H9 (cell line): Measurements from ENCODE around the gene FHOD3. TPM values are rescaled to one million over a fixed set of nuclear protein-coding genes. Genes with fewer than 3 reads are reported as not detected.

Source experiments
- DNase-seq: peaks from one replicate; pipeline ENCODE4 v3.0.0-alpha.2; 2017
- H2AFZ ChIP-seq: one replicate; pipeline ENCODE4 v1.6.1; 2013; ENCODE audit warnings: mild to moderate bottlenecking, low read length, control low read depth, moderate library complexity
- H2AK5ac ChIP-seq: 2 replicates; pipeline ENCODE4 v1.6.1; 2013; ENCODE audit warnings: low read length, control low read depth, mixed read lengths; ENCODE audit not compliant: insufficient read length
- H2BK120ac ChIP-seq: one replicate; pipeline ENCODE4 v1.6.1; 2013; ENCODE audit warnings: low read depth, mild to moderate bottlenecking, low read length, control low read depth, inconsistent platforms; ENCODE audit not compliant: poor library complexity, severe bottlenecking
- H2BK12ac ChIP-seq: 2 replicates; pipeline ENCODE4 v1.6.1; 2013; ENCODE audit warnings: low read length, control low read depth, mixed read lengths, low read depth; ENCODE audit not compliant: insufficient read length
- H2BK15ac ChIP-seq: 2 replicates; pipeline ENCODE4 v1.6.1; 2013; ENCODE audit warnings: low read depth, low read length, control low read depth
- H2BK20ac ChIP-seq: one replicate; pipeline ENCODE4 v1.6.1; 2013; ENCODE audit warnings: low read depth, mild to moderate bottlenecking, low read length, control low read depth, inconsistent platforms; ENCODE audit not compliant: poor library complexity, severe bottlenecking
- H2BK5ac ChIP-seq: 2 replicates; pipeline ENCODE4 v1.6.1; 2013; ENCODE audit warnings: low read length, control low read depth, mixed read lengths; ENCODE audit not compliant: insufficient read length
- H3K14ac ChIP-seq: 2 replicates; pipeline ENCODE4 v1.6.1; 2013; ENCODE audit warnings: low read length, control low read depth; ENCODE audit not compliant: insufficient read depth
- H3K18ac ChIP-seq: 2 replicates; pipeline ENCODE4 v1.6.1; 2013; ENCODE audit warnings: low read depth, mild to moderate bottlenecking, mixed read lengths, low read length, control low read depth; ENCODE audit not compliant: insufficient read length
- H3K23ac ChIP-seq: 2 replicates; pipeline ENCODE4 v1.6.1; 2013; ENCODE audit warnings: low read length, control low read depth, mixed read lengths, low read depth; ENCODE audit not compliant: insufficient read length
- H3K23me2 ChIP-seq: 2 replicates; pipeline ENCODE4 v1.6.1; 2013; ENCODE audit warnings: low read depth, mild to moderate bottlenecking, mixed read lengths, low read length, control low read depth; ENCODE audit not compliant: insufficient read length, poor library complexity, severe bottlenecking
- H3K27ac ChIP-seq: 2 replicates; pipeline ENCODE4 v1.5.1; 2013; ENCODE audit warnings: low read length, control low read depth, mixed read lengths, low read depth; ENCODE audit not compliant: insufficient read length
- H3K27me3 ChIP-seq: 2 replicates; pipeline ENCODE4 v1.6.1; 2013; ENCODE audit warnings: low read length, control low read depth, inconsistent platforms; ENCODE audit not compliant: insufficient read depth
- H3K4ac ChIP-seq: 2 replicates; pipeline ENCODE4 v1.6.1; 2013; ENCODE audit warnings: low read depth, mild to moderate bottlenecking, control low read depth, inconsistent platforms, low read length, moderate library complexity
- H3K4me1 ChIP-seq: 2 replicates; pipeline ENCODE4 v1.6.1; 2013; ENCODE audit warnings: low read length, control low read depth, inconsistent platforms; ENCODE audit not compliant: insufficient read depth
- H3K4me2 ChIP-seq: 2 replicates; pipeline ENCODE4 v1.6.1; 2013; ENCODE audit warnings: low read length, control low read depth, mixed read lengths; ENCODE audit not compliant: insufficient read length, insufficient read depth
- H3K56ac ChIP-seq: 2 replicates; pipeline ENCODE4 v1.6.1; 2013; ENCODE audit warnings: low read depth, mild to moderate bottlenecking, mixed read lengths, low read length, control low read depth; ENCODE audit not compliant: insufficient read length
- H3K79me1 ChIP-seq: 2 replicates; pipeline ENCODE4 v1.6.1; 2013; ENCODE audit warnings: low read depth, mild to moderate bottlenecking, moderate library complexity, low read length, control low read depth, inconsistent platforms; ENCODE audit not compliant: insufficient read depth, poor library complexity, severe bottlenecking
- H3K79me2 ChIP-seq: 2 replicates; pipeline ENCODE4 v1.6.1; 2013; ENCODE audit warnings: low read length, control low read depth, inconsistent platforms; ENCODE audit not compliant: insufficient read depth
- H3K9ac ChIP-seq: 2 replicates; pipeline ENCODE4 v1.6.1; 2013; ENCODE audit warnings: low read length, control low read depth, mixed read lengths; ENCODE audit not compliant: insufficient read length; ENCODE audit errors: extremely low read depth
- H3K9me3 ChIP-seq: one replicate; pipeline ENCODE4 v1.6.1; 2013; ENCODE audit warnings: low read depth, low read length, inconsistent platforms; ENCODE audit not compliant: control insufficient read depth
- H3T11ph ChIP-seq: one replicate; pipeline ENCODE4 v1.6.1; 2013; ENCODE audit warnings: mild to moderate bottlenecking, low read length, control low read depth, inconsistent platforms
- H4K20me1 ChIP-seq: one replicate; pipeline ENCODE4 v1.6.1; 2013; ENCODE audit not compliant: control insufficient read depth, insufficient read length, insufficient read depth
- H4K5ac ChIP-seq: 2 replicates; pipeline ENCODE4 v1.6.1; 2013; ENCODE audit warnings: low read depth, mild to moderate bottlenecking, mixed read lengths, low read length, control low read depth; ENCODE audit not compliant: insufficient read length
- H4K8ac ChIP-seq: replicated peaks from 2 replicates; pipeline ENCODE4 v1.6.1; 2013; ENCODE audit warnings: low read length, control low read depth, mixed read lengths, low read depth; ENCODE audit not compliant: insufficient read length
- H4K91ac ChIP-seq: 2 replicates; pipeline ENCODE4 v1.6.1; 2013; ENCODE audit warnings: low read depth, mild to moderate bottlenecking, moderate library complexity, mixed read lengths, low read length, control low read depth; ENCODE audit not compliant: insufficient read length
- H3K27ac Mint-ChIP-seq, 3 experiments: 2 replicates in 2 of 3; 3 replicates in 1 of 3; pipeline ENCODE4 v1.8.0; 2020 to 2021; ENCODE audit warnings: mixed read lengths in 3 of 3, mild to moderate bottlenecking in 1 of 3, moderate library complexity in 1 of 3
- H3K27me3 Mint-ChIP-seq: 2 replicates; pipeline ENCODE4 v1.8.0; 2021; ENCODE audit warnings: low read depth, mild to moderate bottlenecking, moderate library complexity, mixed read lengths
- H3K36me3 Mint-ChIP-seq, 3 experiments: 2 replicates in 2 of 3; 3 replicates in 1 of 3; pipeline ENCODE4 v1.8.0; 2020 to 2021; ENCODE audit warnings: low read depth in 3 of 3, mixed read lengths in 3 of 3; ENCODE audit not compliant: insufficient read depth in 1 of 3
- H3K4me1 Mint-ChIP-seq, 2 experiments: 2 replicates each; pipeline ENCODE4 v1.8.0; 2020; ENCODE audit warnings: mixed read lengths in 2 of 2
- H3K4me3 Mint-ChIP-seq, 2 experiments: 2 replicates in 1 of 2; 3 replicates in 1 of 2; pipeline ENCODE4 v1.8.0; 2020 to 2021; ENCODE audit warnings: mild to moderate bottlenecking in 2 of 2, mixed read lengths in 2 of 2, moderate library complexity in 1 of 2
- H3K9me3 Mint-ChIP-seq, 2 experiments: 2 replicates in 1 of 2; 3 replicates in 1 of 2; pipeline ENCODE4 v1.8.0; 2020; ENCODE audit warnings: mild to moderate bottlenecking in 2 of 2, mixed read lengths in 2 of 2, moderate library complexity in 1 of 2
- CTCF ChIP-seq: fragments of 200-600 bp; sonication (generic); conservative IDR thresholded peaks from 3 replicates; pipeline ENCODE4 v1.8.0; 2021; ENCODE audit warnings: antibody characterized with exemption, mild to moderate bottlenecking
- WGBS: extraction: QIAGEN DNeasy Blood & Tissue Kit; methylation state at CpG from one replicate; pipeline ENCODE4 v1.1.7; 2013; ENCODE audit warnings: missing lambda C conversion rate, low lambda C conversion rate, mixed read lengths; ENCODE audit not compliant: insufficient read length; ENCODE audit errors: extremely low coverage; 5-methylcytosine and 5-hydroxymethylcytosine counted together
- total RNA-seq: library from RNA; stranded (reverse); gene quantifications from 2 replicates; pipeline ENCODE4 v1.2.1, GENCODE V29; 2021

FHOD3 gene
- total RNA-seq, 1 experiment from 2014 or later = 8.0 TPM

GRCh38 chr18:36322734-36323133 is 25.2 kb downstream of the FHOD3 start:
- H4K91ac ChIP-seq = no peak overlapping the region
- H4K20me1 ChIP-seq = no peaks in the 10 kb centered on the region
- peak overlapping the region in 1 of 2 experiments; percentile 40; a peak in 1 of 5 replicates for H3K4me3 Mint-ChIP-seq
- H2AFZ ChIP-seq = no peak overlapping the region
- no peak overlapping the region for H3K23ac ChIP-seq
- H3K4ac ChIP-seq = no peak overlapping the region
- H3K4me1 Mint-ChIP-seq = peaks cover 3 to 5% of the 10 kb centered on the region in 2 experiments
- DNase-seq = peak; percentile 18
- H3K79me1 ChIP-seq = no peaks in the 10 kb centered on the region
- no CpG with 5 or more reads among the region's 4 CpGs for WGBS
- no peak overlapping the region for H3K56ac ChIP-seq
- H3K27ac ChIP-seq = no peak overlapping the region
- no peaks in the 10 kb centered on the region for H3K79me2 ChIP-seq
- peaks cover 0 to 16% (median 13%) of the 10 kb centered on the region in 3 experiments; a peak in 5 of 7 replicates for H3K36me3 Mint-ChIP-seq
- H2BK120ac ChIP-seq = no peak overlapping the region
- H3K18ac ChIP-seq = no peak overlapping the region
- H3K9me3 Mint-ChIP-seq = peaks cover 7 to 14% of the 10 kb centered on the region in 2 experiments; a peak in 4 of 5 replicates
- H4K5ac ChIP-seq = no peak overlapping the region
- no peak overlapping the region for H3T11ph ChIP-seq
- H2BK5ac ChIP-seq = no peak overlapping the region
- no peaks in the 10 kb centered on the region for H3K4me1 ChIP-seq
- H3K9me3 ChIP-seq = no peaks in the 10 kb centered on the region
- peaks cover 5% of the 10 kb centered on the region for H3K27me3 Mint-ChIP-seq
- H4K8ac ChIP-seq = no peak overlapping the region
- no peaks in the 10 kb centered on the region for H3K27me3 ChIP-seq
- no peak overlapping the region for H2BK12ac ChIP-seq
- H2BK20ac ChIP-seq = no peak overlapping the region
- H3K27ac Mint-ChIP-seq = no peak overlapping the region
- no peak for TF ChIP-seq CTCF
- no peak overlapping the region for H2AK5ac ChIP-seq
- H2BK15ac ChIP-seq = no peak overlapping the region
- no peak overlapping the region; the same call in 1 of the 2 replicates for H3K14ac ChIP-seq
- no peak overlapping the region for H3K9ac ChIP-seq
- no peak overlapping the region for H3K4me2 ChIP-seq
- H3K23me2 ChIP-seq = no peaks in the 10 kb centered on the region
